T-helper 1 cell treated with Interleukin-12 subunit alpha and Interleukin-12 subunit beta and Interleukin-4 antibody, amounts not matched to agents 30 ng/mL and 1 ng/mL, for 36 hours (primary cell): ENCODE data around the gene TLNRD1. TPM values are rescaled to one million over a fixed set of nuclear protein-coding genes. Genes with fewer than 3 reads are reported as not detected.

ENCODE experiments used
- intact Hi-C: fragments of 100-400 bp; cut with micrococcal nuclease; formaldehyde crosslinking; loops from one replicate; pipeline ENCODE4 v1.15.1; 2024
- total RNA-seq: library from RNA; stranded (reverse); gene quantifications from 2 replicates; pipeline ENCODE4 v1.2.3, GENCODE V29; 2022

Gene TLNRD1
- total RNA-seq, 1 donor from 2014 or later = 37.0 TPM

GRCh38 chr15:81024265-81024872, 23.6 kb downstream of the TLNRD1 start:
- intact Hi-C loops = no loop called here

DNA sequence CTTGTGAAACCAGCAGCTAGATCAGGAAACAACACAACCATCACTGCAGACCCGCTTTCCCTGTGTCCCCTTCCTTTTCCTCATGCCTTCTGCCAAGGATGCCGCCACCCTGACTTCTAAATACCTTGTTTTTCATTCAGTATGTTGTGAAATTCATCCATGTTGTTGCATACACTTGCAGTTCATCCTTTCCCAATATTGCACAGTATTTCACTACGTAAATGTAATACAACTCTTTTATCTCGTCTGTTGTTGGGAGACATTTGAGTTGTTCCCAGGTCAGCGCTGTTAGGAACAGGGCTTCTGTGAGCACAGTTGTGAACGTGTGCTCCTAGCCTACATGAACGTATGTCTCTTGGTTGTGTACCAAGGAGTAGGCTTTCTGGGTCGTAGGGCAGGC, 24.2 kb downstream of the TLNRD1 start:
- intact Hi-C loops = no loop called here

DNA sequence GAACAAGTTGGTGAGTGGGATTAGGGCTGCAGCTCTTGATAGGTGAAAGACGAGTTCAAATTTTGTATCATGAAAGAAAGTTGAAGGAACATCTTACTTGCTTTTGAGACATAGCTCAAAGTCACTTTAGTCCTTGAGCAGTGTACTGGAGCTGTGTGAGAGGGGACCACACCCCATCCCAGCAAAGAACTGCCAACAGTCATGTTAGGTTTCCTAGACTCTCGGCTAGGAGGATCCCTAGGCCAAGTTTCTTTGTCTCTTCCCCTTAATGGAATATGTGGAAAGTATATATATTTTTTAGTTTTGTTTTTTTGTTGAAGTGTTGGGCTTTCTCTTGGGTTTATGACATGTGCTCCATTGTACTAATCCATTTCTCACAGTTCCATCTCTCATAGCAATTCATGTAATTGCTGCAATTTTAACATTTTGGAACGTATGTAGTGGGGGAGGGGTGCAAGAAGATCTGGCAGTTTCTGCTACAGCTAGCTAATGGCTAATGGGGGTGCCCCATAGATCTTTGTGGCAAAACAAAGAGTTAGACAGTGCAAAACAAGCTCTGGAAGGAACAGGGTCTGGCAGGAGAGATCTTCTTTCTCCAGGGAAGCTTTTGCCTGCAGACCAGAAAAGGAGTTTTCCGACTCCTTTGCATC, 25.1 kb downstream of the TLNRD1 start:
- intact Hi-C loops = no loop called here

GRCh38 chr15:81026836-81027599, 26.3 kb downstream of the TLNRD1 start:
- intact Hi-C loops = no loop called here

GRCh38 chr15:81029414-81030300, 28.9 kb downstream of the TLNRD1 start:
- intact Hi-C loops = no loop called here

GRCh38 chr15:81030301-81030750, 29.6 kb downstream of the TLNRD1 start:
- intact Hi-C loops = no loop called here

DNA sequence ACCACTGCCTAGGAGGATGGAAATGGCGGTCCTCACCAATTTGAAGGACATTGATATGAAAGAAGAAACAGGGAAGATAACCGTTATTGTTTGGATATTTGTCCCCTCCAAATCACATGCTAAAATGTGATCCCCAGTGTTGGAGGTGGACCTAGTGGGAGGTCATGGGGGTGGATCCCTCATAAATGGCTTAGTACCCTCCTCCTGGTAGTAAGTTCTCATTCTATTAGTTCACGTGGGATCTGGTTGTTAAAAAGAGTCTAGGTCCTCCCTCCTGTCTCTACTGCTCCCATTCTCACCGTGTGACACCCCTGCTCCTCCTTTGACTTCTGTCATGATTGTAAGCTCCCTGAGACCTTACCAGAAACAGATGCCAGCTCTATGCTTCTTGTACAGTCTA, 30.5 kb downstream of the TLNRD1 start:
- intact Hi-C loops = no loop called here

- intact Hi-C loops = no loop called here
Measured at GRCh38 chr15:81032355-81032754, 31.6 kb downstream of the TLNRD1 start.

GRCh38 chr15:81032818-81033217, 32.1 kb downstream of the TLNRD1 start:
- intact Hi-C loops = no loop called here

- intact Hi-C loops = no loop called here
Measured at GRCh38 chr15:81033508-81033907, 32.8 kb downstream of the TLNRD1 start.

GRCh38 chr15:81037952-81038743, 37.4 kb downstream of the TLNRD1 start:
- intact Hi-C loops = no loop called here

DNA sequence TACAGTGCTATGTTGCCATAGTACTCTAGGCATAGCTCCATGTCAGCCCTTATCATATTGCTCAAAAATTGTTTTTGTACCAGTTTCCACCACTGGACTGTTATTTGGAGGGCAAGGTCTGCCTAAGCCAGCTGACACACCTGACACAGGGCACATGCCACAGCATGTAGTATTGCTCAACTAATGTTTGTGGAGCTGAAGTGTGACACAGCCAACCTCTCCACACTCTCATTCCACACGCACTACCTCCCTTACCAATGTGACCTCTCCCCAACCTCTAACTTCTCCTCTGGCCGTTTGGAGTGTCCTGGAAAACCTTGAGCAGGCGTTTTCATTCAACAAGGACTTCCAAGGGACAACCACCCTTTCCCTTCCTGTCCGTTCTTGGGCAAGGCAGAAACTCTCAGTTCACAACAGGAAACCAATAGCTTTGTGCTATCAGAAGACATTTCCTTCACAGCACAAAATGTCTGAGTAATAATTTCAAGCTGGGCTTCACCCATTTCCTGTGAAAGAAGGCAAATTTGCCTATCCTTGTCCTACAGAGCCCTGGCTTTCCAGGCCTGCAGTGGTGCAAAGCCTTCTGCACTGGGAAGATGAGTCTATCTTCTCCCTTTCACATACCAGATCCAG, 38.4 kb downstream of the TLNRD1 start:
- intact Hi-C loops = loop anchor here (1.0 kb wide), 1 partner anchor 37 kb away; no protein-coding TSS in a partner anchor

DNA sequence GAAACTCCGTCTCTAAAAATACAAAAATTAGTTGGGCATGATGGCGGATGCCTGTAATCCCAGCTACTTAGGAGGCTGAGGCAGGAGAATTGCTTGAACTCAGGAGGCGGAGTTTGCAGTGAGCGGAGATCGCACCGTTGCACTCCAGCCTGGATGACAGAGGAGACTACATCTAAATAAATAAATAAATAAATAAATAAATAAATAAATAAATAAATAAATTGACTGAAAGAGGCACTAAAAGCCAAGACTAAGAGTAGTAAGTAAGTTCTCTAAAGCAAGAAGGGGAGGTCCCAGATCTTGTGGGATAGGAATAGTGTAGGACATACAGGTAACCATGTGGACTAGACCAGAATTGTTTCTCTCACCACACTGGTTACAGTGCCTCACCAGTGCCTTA, 40.0 kb downstream of the TLNRD1 start:
- intact Hi-C loops = no loop called here

GRCh38 chr15:81043281-81043934, 42.7 kb downstream of the TLNRD1 start:
- intact Hi-C loops = no loop called here

GRCh38 chr15:81043935-81044575, 43.3 kb downstream of the TLNRD1 start:
- intact Hi-C loops = no loop called here

DNA sequence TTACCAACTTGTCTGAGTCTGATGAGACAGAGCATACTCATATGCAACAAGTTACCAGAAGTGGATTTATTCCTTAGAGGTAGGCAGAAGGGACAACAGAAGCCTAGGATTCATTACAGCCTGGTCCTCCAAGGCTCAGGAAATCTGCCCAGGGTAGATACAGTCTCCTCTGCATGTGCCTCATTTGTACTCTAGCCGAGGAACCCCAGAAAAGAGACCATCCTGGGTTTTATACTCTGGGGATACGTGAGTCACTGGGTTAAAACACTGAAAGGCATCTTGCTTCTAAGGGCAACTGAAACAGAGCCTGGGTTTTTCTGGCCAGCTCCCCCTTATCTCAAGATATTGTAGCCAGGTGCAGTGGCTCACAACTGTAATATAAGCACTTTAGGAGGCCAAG, 45.6 kb downstream of the TLNRD1 start:
- intact Hi-C loops = no loop called here

- intact Hi-C loops = no loop called here
Measured at GRCh38 chr15:81047928-81048327, 47.2 kb downstream of the TLNRD1 start.

GRCh38 chr15:81049835-81050234, 49.1 kb downstream of the TLNRD1 start:
- intact Hi-C loops = no loop called here

GRCh38 chr15:81050259-81050658, 49.5 kb downstream of the TLNRD1 start:
- intact Hi-C loops = no loop called here
